Islet precursor cell (in vitro differentiated cells): ENCODE data around the gene CFDP1.

ENCODE experiments used
- DNase-seq: peaks from one replicate; pipeline ENCODE4 v3.0.0-alpha.2; 2018

Gene CFDP1

GRCh38 chr16:75246504-75247205, 186.6 kb downstream of the CFDP1 start:
- no peak for DNase-seq

- peak; percentile 100 for DNase-seq
Observed at GRCh38 chr16:75244844-75245758, 188.2 kb downstream of the CFDP1 start.

- no peak for DNase-seq
Observed at GRCh38 chr16:75244225-75244809, 189.0 kb downstream of the CFDP1 start.
